ENCODE data around the gene BPIFB3. TPM values are rescaled to one million over a fixed set of nuclear protein-coding genes. Genes with fewer than 3 reads are reported as not detected.

Gene BPIFB3
- total RNA-seq, 1 experiment from 2014 or later = not detected

GRCh38 chr20:33084722-33085121, 31.0 kb downstream of the BPIFB3 start (continued):
- TF ChIP-seq CDX4 (CRISPR knock-in tag; IDR thresholded peaks at IDR 0.05; ENCODE audit: borderline replicate concordance) = no peak
- TF ChIP-seq SMAD3 (CRISPR knock-in tag; IDR thresholded peaks at IDR 0.05; ENCODE audit: borderline replicate concordance) = no peak
- no peak for TF ChIP-seq ATF3 (CRISPR knock-in tag; conservative IDR thresholded peaks at IDR 0.05)
- TF ChIP-seq EMX1 (CRISPR knock-in tag; IDR thresholded peaks at IDR 0.05) = no peak

- DNase-seq (ENCODE audit: low spot score) (no peak), ATAC-seq (no peak)
- H3K36me3 Mint-ChIP-seq = no peaks in the 10 kb centered on the region
- no peak for TF ChIP-seq TP53 (CRISPR knock-in tag; IDR thresholded peaks at IDR 0.05)
- no peak for TF ChIP-seq OVOL2 (CRISPR knock-in tag; IDR thresholded peaks at IDR 0.05; ENCODE audit: borderline replicate concordance)
- no peak for TF ChIP-seq ZMAT4 (CRISPR knock-in tag; IDR thresholded peaks at IDR 0.05)
- TF ChIP-seq SP1 (CRISPR knock-in tag; conservative IDR thresholded peaks at IDR 0.05) = no peak
- no peak for TF ChIP-seq MLX (CRISPR knock-in tag; IDR thresholded peaks at IDR 0.05)
- TF ChIP-seq ZBTB21 (CRISPR knock-in tag; IDR thresholded peaks at IDR 0.05; ENCODE audit: borderline replicate concordance) = no peak
- no peak for TF ChIP-seq ATF3 (CRISPR knock-in tag; conservative IDR thresholded peaks at IDR 0.05)
- TF ChIP-seq ZNF396 (CRISPR knock-in tag; IDR thresholded peaks at IDR 0.05; ENCODE audit: borderline replicate concordance) = no peak
- H3K27me3 Mint-ChIP-seq (ENCODE audit: low read depth) = no peaks in the 10 kb centered on the region
- CTCF ChIA-PET = interaction anchor here (0.9 to 1.6 kb wide), 2 partner anchors 10 to 90 kb away, joined by 3 to 4 read pairs; no protein-coding TSS in a partner anchor
- H3K4me3 Mint-ChIP-seq = no peak overlapping the region
- no peak overlapping the region for H3K27ac Mint-ChIP-seq
- no peaks in the 10 kb centered on the region for H3K9me3 Mint-ChIP-seq
- POLR2A ChIA-PET = no interaction called here
- H3K4me1 Mint-ChIP-seq = no peaks in the 10 kb centered on the region
Measured at GRCh38 chr20:33086052-33086722, 32.5 kb downstream of the BPIFB3 start.

- no peaks in the 10 kb centered on the region for H3K36me3 Mint-ChIP-seq
- ATAC-seq (no peak), DNase-seq (ENCODE audit: low spot score) (no peak)
- no peaks in the 10 kb centered on the region; the same call in 1 of the 2 replicates for H3K27me3 Mint-ChIP-seq (ENCODE audit: low read depth)
- POLR2A ChIA-PET = no interaction called here
- H3K27ac Mint-ChIP-seq = no peak overlapping the region
- no peak for TF ChIP-seq ZNF423 (CRISPR knock-in tag; IDR thresholded peaks at IDR 0.05)
- no peaks in the 10 kb centered on the region for H3K4me1 Mint-ChIP-seq
- CTCF ChIA-PET = interaction anchor here (0.5 to 1.4 kb wide), 5 partner anchors 86 to 1479 kb away, joined by 3 to 6 read pairs (median 3); no protein-coding TSS in a partner anchor
- H3K4me3 Mint-ChIP-seq = no peak overlapping the region
- no peaks in the 10 kb centered on the region for H3K9me3 Mint-ChIP-seq
Measured at GRCh38 chr20:33091147-33091546, 37.4 kb downstream of the BPIFB3 start.

GRCh38 chr20:33091693-33092092, 38.0 kb downstream of the BPIFB3 start:
- DNase-seq (ENCODE audit: low spot score) (no peak), ATAC-seq (no peak)
- H3K27ac Mint-ChIP-seq = no peak overlapping the region
- no peaks in the 10 kb centered on the region for H3K36me3 Mint-ChIP-seq
- H3K9me3 Mint-ChIP-seq = no peaks in the 10 kb centered on the region
- ChIA-PET CTCF (interaction anchor here (1.1 to 1.3 kb wide), 2 partner anchors 96 to 148 kb away, joined by 3 to 6 read pairs; no protein-coding TSS in a partner anchor), POLR2A (interaction anchor here (0.6 kb wide), 1 partner anchor 907 kb away, joined by 3 read pairs; no protein-coding TSS in a partner anchor)
- no peaks in the 10 kb centered on the region for H3K4me1 Mint-ChIP-seq
- no peak overlapping the region for H3K4me3 Mint-ChIP-seq
- no peaks in the 10 kb centered on the region; the same call in 1 of the 2 replicates for H3K27me3 Mint-ChIP-seq (ENCODE audit: low read depth)
- TF ChIP-seq FOXP4 (CRISPR knock-in tag; IDR thresholded peaks at IDR 0.05) (no peak), ESRRA (CRISPR knock-in tag; IDR thresholded peaks at IDR 0.05; ENCODE audit: borderline replicate concordance) (no peak), MLX (CRISPR knock-in tag; IDR thresholded peaks at IDR 0.05) (no peak), CBFB (CRISPR knock-in tag; IDR thresholded peaks at IDR 0.05; ENCODE audit: low read depth) (no peak), NFYB (CRISPR knock-in tag; conservative IDR thresholded peaks at IDR 0.05; ENCODE audit: low read depth) (no peak), NFATC4 (CRISPR knock-in tag; IDR thresholded peaks at IDR 0.05) (no peak), PRDM15 (CRISPR knock-in tag; IDR thresholded peaks at IDR 0.05) (no peak)

Data from WTC11 (cell line).